K562 (cell line): ENCODE results near the gene KCNH2. TPM values are rescaled to one million over a fixed set of nuclear protein-coding genes. Genes with fewer than 3 reads are reported as not detected.

ENCODE experiments used
- CBFA2T2 ChIP-seq: fragments of 450-650 bp; conservative IDR thresholded peaks from 2 replicates; pipeline ENCODE4 v1.6.1; 2017; ENCODE audit warnings: mild to moderate bottlenecking
- CHAMP1 ChIP-seq: fragments of 450-650 bp; IDR thresholded peaks from 2 replicates; pipeline ENCODE4 v1.6.1; 2016; ENCODE audit warnings: mild to moderate bottlenecking
- CREM ChIP-seq: IDR thresholded peaks from 2 replicates; pipeline ENCODE4 v1.6.1; 2014; ENCODE audit warnings: antibody characterized with exemption, low read depth
- E2F1 ChIP-seq: sonication (generic); formaldehyde crosslinking; IDR thresholded peaks from 2 replicates; pipeline ENCODE4 v1.8.1; 2023; ENCODE audit warnings: mild to moderate bottlenecking, missing genetic modification reagents, moderate library complexity
- ESRRA ChIP-seq: fragments of 450-650 bp; IDR thresholded peaks from 2 replicates; pipeline ENCODE4 v1.6.1; 2014; ENCODE audit warnings: low read depth, mild to moderate bottlenecking, moderate library complexity, borderline replicate concordance
- HMGN3 ChIP-seq: IDR thresholded peaks from 2 replicates; pipeline ENCODE4 v1.6.1; 2011; ENCODE audit warnings: borderline replicate concordance, low read depth, mild to moderate bottlenecking, mixed read lengths, low read length; ENCODE audit not compliant: insufficient read length; ENCODE audit errors: extremely low read depth
- HMGXB4 ChIP-seq: sonication (generic); formaldehyde crosslinking; IDR thresholded peaks from 2 replicates; pipeline ENCODE4 v1.8.1; 2023; ENCODE audit warnings: mild to moderate bottlenecking, missing genetic modification reagents
- ID3 ChIP-seq, 2 experiments: fragments of 250-450 bp in 1 of 2; fragments of 450-650 bp in 1 of 2; sonication (Bioruptor Pico) in 1 of 2; IDR thresholded peaks; 2 replicates each; pipeline versions ENCODE4 v1.6.1 to v1.8.0; 2016 to 2021; ENCODE audit warnings: mild to moderate bottlenecking in 2 of 2, moderate library complexity in 2 of 2, missing compliant biosample characterization in 1 of 2, missing genetic modification characterization in 1 of 2
- MAFG ChIP-seq: fragments of 450-650 bp; conservative IDR thresholded peaks from 2 replicates; pipeline ENCODE4 v1.6.1; 2016; ENCODE audit warnings: missing genetic modification characterization, missing compliant biosample characterization
- MCM2 ChIP-seq: fragments of 450-650 bp; IDR thresholded peaks from 2 replicates; pipeline ENCODE4 v1.6.1; 2017; ENCODE audit warnings: low read depth, mild to moderate bottlenecking
- NR0B1 ChIP-seq: fragments of 450-650 bp; IDR thresholded peaks from one replicate; pipeline ENCODE4 v1.6.1; 2018; ENCODE audit warnings: mild to moderate bottlenecking, moderate library complexity; ENCODE audit not compliant: partially characterized antibody
- PRMT5 ChIP-seq: sonication (generic); formaldehyde crosslinking; IDR thresholded peaks from 2 replicates; pipeline ENCODE4 v1.5.0; 2020; ENCODE audit warnings: missing genetic modification reagents
- SRSF9 ChIP-seq: fragments of 200-400 bp; formaldehyde crosslinking; IDR thresholded peaks from 2 replicates; pipeline ENCODE4 v1.6.1; 2017; ENCODE audit warnings: low read depth, low read length, borderline replicate concordance
- TAF9B ChIP-seq: fragments of 450-650 bp; IDR thresholded peaks from 2 replicates; pipeline ENCODE4 v1.6.1; 2018; ENCODE audit warnings: mild to moderate bottlenecking; ENCODE audit not compliant: partially characterized antibody
- USF2 ChIP-seq: sonication (generic); formaldehyde crosslinking; IDR thresholded peaks from 2 replicates; pipeline ENCODE4 v1.5.0; 2020; ENCODE audit warnings: missing genetic modification reagents
- ZNF124 ChIP-seq: sonication (generic); formaldehyde crosslinking; IDR thresholded peaks from 2 replicates; pipeline ENCODE4 v1.8.1; 2022; ENCODE audit warnings: missing genetic modification reagents
- ZNF133 ChIP-seq: fragments of 250-450 bp; sonication (Bioruptor Pico); IDR thresholded peaks from 2 replicates; pipeline ENCODE4 v1.4.0; 2020; ENCODE audit warnings: mild to moderate bottlenecking
- ZNF212 ChIP-seq: fragments of 450-650 bp; formaldehyde crosslinking; IDR thresholded peaks from 2 replicates; pipeline ENCODE4 v1.4.0; 2020; ENCODE audit warnings: mild to moderate bottlenecking
- polyA plus RNA-seq, 8 experiments: library from polyadenylated mRNA; depleted of rRNA in 4 of 8; stranded (reverse) in 5 of 8; unstranded in 3 of 8; fragments of >200 nt; fragmentation: Nextera tagmentation in 2 of 8; fragmentation: Illumina TruSeq in 1 of 8; extraction: Ambion mirVana in 2 of 8; extraction: Trizol in 1 of 8; gene quantifications; 2 replicates each; pipeline versions ENCODE4 v1.2.1 to v1.2.3, GENCODE V29; 2011 to 2014; ENCODE audit warnings: inconsistent platforms in 1 of 8, missing spikeins in 1 of 8
- total RNA-seq, 7 experiments: library from RNA; depleted of rRNA in 6 of 7; stranded (reverse); fragments of >200 nt in 6 of 7; fragmentation: Illumina TruSeq in 2 of 7; extraction: Trizol in 2 of 7; gene quantifications; 2 replicates each; pipeline versions ENCODE4 v1.2.1 to v1.2.3, GENCODE V29; 2011 to 2021; ENCODE audit warnings: low replicate concordance in 1 of 7

KCNH2 gene
- total and polyA plus RNA-seq, 9 of the 15 experiments (the other 6 are each of a cell fraction or from before 2014, with no cell fraction given): 18.1 to 368 (median 218) TPM

- TF ChIP-seq HMGXB4 (CRISPR knock-in tag): no peak; the same call in 1 of the 2 replicates
- TF ChIP-seq ZNF133: no peak; the same call in 1 of the 2 replicates
- TF ChIP-seq E2F1: no peak
- TF ChIP-seq USF2: no peak
- no peak for TF ChIP-seq ID3 (CRISPR knock-in tag; IDR thresholded peaks at IDR 0.05)
- 0 out of 2 replicates have a peak, but pooled peaks have one; percentile 34 for TF ChIP-seq ID3 (tag; IDR thresholded peaks at IDR 0.05)
- TF ChIP-seq ESRRA: peak; percentile 55
- peak; percentile 61; the same call in 1 of the 2 replicates for TF ChIP-seq MAFG (tag)
- peak; percentile 75 for TF ChIP-seq CREM
- TF ChIP-seq PRMT5: no peak
- TF ChIP-seq ZNF212 (CRISPR knock-in tag): peak; percentile 73; the same call in 1 of the 2 replicates
- no peak for TF ChIP-seq SRSF9
- no peak for TF ChIP-seq TAF9B
- TF ChIP-seq MCM2: no peak
- no peak for TF ChIP-seq NR0B1
- TF ChIP-seq ZNF124: peak; percentile 77; the same call in 1 of the 2 replicates
- no peak for TF ChIP-seq CHAMP1
- peak; percentile 98 for TF ChIP-seq HMGN3
- TF ChIP-seq CBFA2T2: peak; percentile 69
Measured at GRCh38 chr7:150955519-150956394, 22.4 kb downstream of the KCNH2 start (continued).
